Measurements from ENCODE around the gene ANP32E. TPM values are rescaled to one million over a fixed set of nuclear protein-coding genes. Genes with fewer than 3 reads are reported as not detected.
"Not testable (repeated sequence)": the region's sequence is repeated elsewhere in the genome, so short reads cannot be mapped to it uniquely, and the experiment has no call there.

The ANP32E gene
- total RNA-seq, 1 experiment from 2014 or later, result 63.3 TPM

DNA sequence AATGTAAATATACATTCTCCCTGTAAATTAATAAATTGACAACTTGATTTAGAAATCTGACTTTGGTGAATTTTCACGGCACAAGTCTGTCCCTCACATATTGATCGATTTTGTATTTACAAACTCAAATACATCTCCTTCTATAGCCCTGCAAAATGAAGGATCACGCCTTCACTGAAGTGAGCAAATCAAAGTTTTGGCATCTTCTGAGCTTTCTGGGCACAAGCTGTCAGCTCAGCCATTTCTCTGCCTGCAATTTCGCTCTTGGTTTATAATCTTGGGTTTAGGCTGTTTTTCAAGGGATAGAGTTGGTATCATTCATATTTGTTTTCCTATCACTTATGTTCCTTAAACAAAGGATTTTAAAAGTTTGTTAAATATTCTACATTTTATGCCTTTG lies 25.8 kb downstream of the ANP32E start:
- Histone ChIP-seq H4K20me1 (ENCODE audit: insufficient read depth) (no peaks in the 10 kb centered on the region), H2AFZ (no peak overlapping the region), H3K36me3 (ENCODE audit: low read depth) (no peaks in the 10 kb centered on the region), H3K9me3 (ENCODE audit: insufficient read depth, low read depth) (no peaks in the 10 kb centered on the region), H3K9me2 (ENCODE audit: insufficient read depth) (no peaks in the 10 kb centered on the region), H3K27ac (no peak overlapping the region), H3K4me2 (no peak overlapping the region), H3K4me1 (replicated peaks; ENCODE audit: insufficient read depth) (no peaks in the 10 kb centered on the region), H3K79me2 (ENCODE audit: low read depth) (no peaks in the 10 kb centered on the region), H3F3A (ENCODE audit: insufficient read depth, low read depth) (peaks cover 6% of the 10 kb centered on the region; the same call in 1 of the 2 replicates), H3K27me3 (ENCODE audit: insufficient read depth, low read depth) (no peaks in the 10 kb centered on the region), H3K4me3 (no peak overlapping the region)
- BruUV-seq (replicated peaks), result no TSS peak
- CTCF ChIA-PET, result no interaction called here
- intact Hi-C loops (cut with micrococcal nuclease; ENCODE audit: unreplicated experiment), result no loop called here
- DNase-seq, result no peak
- TF ChIP-seq, protein P1, sequence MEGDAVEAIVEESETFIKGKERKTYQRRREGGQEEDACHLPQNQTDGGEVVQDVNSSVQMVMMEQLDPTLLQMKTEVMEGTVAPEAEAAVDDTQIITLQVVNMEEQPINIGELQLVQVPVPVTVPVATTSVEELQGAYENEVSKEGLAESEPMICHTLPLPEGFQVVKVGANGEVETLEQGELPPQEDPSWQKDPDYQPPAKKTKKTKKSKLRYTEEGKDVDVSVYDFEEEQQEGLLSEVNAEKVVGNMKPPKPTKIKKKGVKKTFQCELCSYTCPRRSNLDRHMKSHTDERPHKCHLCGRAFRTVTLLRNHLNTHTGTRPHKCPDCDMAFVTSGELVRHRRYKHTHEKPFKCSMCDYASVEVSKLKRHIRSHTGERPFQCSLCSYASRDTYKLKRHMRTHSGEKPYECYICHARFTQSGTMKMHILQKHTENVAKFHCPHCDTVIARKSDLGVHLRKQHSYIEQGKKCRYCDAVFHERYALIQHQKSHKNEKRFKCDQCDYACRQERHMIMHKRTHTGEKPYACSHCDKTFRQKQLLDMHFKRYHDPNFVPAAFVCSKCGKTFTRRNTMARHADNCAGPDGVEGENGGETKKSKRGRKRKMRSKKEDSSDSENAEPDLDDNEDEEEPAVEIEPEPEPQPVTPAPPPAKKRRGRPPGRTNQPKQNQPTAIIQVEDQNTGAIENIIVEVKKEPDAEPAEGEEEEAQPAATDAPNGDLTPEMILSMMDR (conservative IDR thresholded peaks at IDR 0.05), result no peak
- no peak for TF ChIP-seq EZH2 (IDR thresholded peaks at IDR 0.05; ENCODE audit: low read depth)
- POLR2A ChIA-PET (ENCODE audit: unreplicated experiment), result interaction anchor here (0.6 to 0.7 kb wide), 2 partner anchors 276 to 796 kb away, joined by 3 to 5 read pairs; no protein-coding TSS in a partner anchor

DNA sequence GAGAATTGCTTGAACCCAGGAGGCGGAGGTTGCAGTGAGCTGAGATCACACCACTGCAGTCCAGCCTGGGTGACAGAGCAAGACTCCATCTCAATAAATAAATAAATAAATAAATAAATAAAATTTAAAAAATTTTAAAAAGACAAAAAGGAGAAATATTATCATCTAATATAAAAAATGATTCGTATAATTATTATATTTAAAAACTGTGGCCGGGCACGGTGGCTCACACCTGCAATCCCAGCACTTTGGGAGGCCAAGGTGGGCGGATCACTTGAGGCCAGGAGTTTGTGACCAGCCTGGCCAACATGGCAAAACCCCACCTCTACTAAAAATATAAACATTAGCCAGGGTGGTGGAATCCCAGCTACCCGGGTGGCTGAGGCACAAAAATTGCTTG lies 27.5 kb downstream of the ANP32E start:
- H3K27me3 ChIP-seq (ENCODE audit: insufficient read depth, low read depth); H2AFZ ChIP-seq; intact Hi-C loops (cut with micrococcal nuclease; ENCODE audit: unreplicated experiment); H3K4me1 ChIP-seq (replicated peaks; ENCODE audit: insufficient read depth); DNase-seq; CTCF ChIA-PET; POLR2A ChIA-PET (ENCODE audit: unreplicated experiment); H4K20me1 ChIP-seq (ENCODE audit: insufficient read depth); H3K4me2 ChIP-seq; H3K9me3 ChIP-seq (ENCODE audit: insufficient read depth, low read depth); BruUV-seq (replicated peaks); H3K36me3 ChIP-seq (ENCODE audit: low read depth); H3K79me2 ChIP-seq (ENCODE audit: low read depth); H3K27ac ChIP-seq; H3K9me2 ChIP-seq (ENCODE audit: insufficient read depth); H3F3A ChIP-seq (ENCODE audit: insufficient read depth, low read depth); H3K4me3 ChIP-seq: not testable (repeated sequence)

DNA sequence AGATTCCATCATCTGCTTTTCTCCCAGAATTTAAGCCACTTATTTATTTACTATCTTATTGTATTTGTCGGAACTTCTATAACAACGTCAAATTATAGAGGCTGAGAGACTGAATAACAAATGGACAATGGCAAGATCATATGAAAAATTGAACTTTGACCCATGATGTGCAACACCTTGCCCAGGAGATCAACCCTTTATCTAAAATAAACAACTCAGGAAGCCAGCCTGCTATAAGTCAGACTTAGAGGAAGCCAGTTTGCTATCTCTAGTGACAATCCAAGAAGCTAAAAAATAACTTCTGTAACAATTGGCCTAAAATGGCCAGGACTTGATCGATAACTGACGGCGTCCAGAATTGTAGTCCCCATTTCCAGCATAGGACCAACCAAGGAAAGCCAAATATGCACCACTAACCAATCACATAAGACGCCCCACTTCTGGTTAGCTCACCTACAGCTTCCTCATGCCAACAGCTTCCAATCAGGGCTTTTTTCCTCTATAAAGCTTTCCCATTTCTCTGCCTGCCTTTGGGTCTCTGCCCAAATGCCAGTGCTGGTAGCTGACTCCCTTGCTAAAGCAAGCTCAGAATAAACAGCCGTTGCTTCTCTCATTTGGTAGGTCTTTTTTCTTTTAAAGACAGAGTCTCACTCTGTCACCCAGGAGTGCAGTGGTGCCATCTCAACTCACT lies 28.5 kb downstream of the ANP32E start:
- no peaks in the 10 kb centered on the region for H3K4me1 ChIP-seq (replicated peaks; ENCODE audit: insufficient read depth)
- no peak overlapping the region for H3K4me3 ChIP-seq
- H3K79me2 ChIP-seq (ENCODE audit: low read depth), result no peaks in the 10 kb centered on the region
- no peaks in the 10 kb centered on the region for H3K36me3 ChIP-seq (ENCODE audit: low read depth)
- no peaks in the 10 kb centered on the region for H3K9me3 ChIP-seq (ENCODE audit: insufficient read depth, low read depth)
- TF ChIP-seq, protein P1 (conservative IDR thresholded peaks at IDR 0.05), result no peak
- TF ChIP-seq EZH2 (IDR thresholded peaks at IDR 0.05; ENCODE audit: low read depth), result no peak
- POLR2A ChIA-PET (ENCODE audit: unreplicated experiment), result interaction anchor here (0.6 to 0.7 kb wide), 2 partner anchors 9 to 322 kb away, joined by 3 to 4 read pairs; no protein-coding TSS in a partner anchor
- H3K27me3 ChIP-seq (ENCODE audit: insufficient read depth, low read depth), result no peaks in the 10 kb centered on the region
- no peak for DNase-seq
- H3K9me2 ChIP-seq (ENCODE audit: insufficient read depth), result no peaks in the 10 kb centered on the region
- H3F3A ChIP-seq (ENCODE audit: insufficient read depth, low read depth), result peaks cover 6% of the 10 kb centered on the region; the same call in 1 of the 2 replicates
- BruUV-seq (replicated peaks), result no TSS peak
- intact Hi-C loops (cut with micrococcal nuclease; ENCODE audit: unreplicated experiment), result no loop called here
- CTCF ChIA-PET, result interaction anchor here (0.5 to 1.0 kb wide), 3 partner anchors 20 to 843 kb away, joined by 3 to 5 read pairs (median 3); no protein-coding TSS in a partner anchor
- no peaks in the 10 kb centered on the region for H4K20me1 ChIP-seq (ENCODE audit: insufficient read depth)
- H3K27ac ChIP-seq, result no peak overlapping the region
- H2AFZ ChIP-seq, result no peak overlapping the region
- no peak overlapping the region for H3K4me2 ChIP-seq

Measured in PC-9 (cell line).